HG03196 (cell line): ENCODE results near the gene COX15.
"Not testable (repeated sequence)": the region's sequence is repeated elsewhere in the genome, so short reads cannot be mapped to it uniquely, and the experiment has no call there.

Experiments
- ATAC-seq: cut with Tn5 transposase; IDR thresholded peaks from one replicate; pipeline ENCODE4 v1.9.1; 2021; ENCODE audit not compliant: unreplicated experiment

COX15 gene

GRCh38 chr10:99742254-99742653 is 10.3 kb upstream of the COX15 start:
- no peak for ATAC-seq

GRCh38 chr10:99740933-99741559 is 9.1 kb upstream of the COX15 start:
- ATAC-seq = no peak

GRCh38 chr10:99740260-99740659 is 8.3 kb upstream of the COX15 start:
- ATAC-seq = no peak

- not testable (repeated sequence) for ATAC-seq
Measured at GRCh38 chr10:99734111-99734510, 2.2 kb upstream of the COX15 start.

- ATAC-seq = no peak
Measured at GRCh38 chr10:99733366-99733765, 1.4 kb upstream of the COX15 start.

GRCh38 chr10:99731306-99732032 is 458 bp downstream of the COX15 start:
- ATAC-seq = peak; percentile 33

GRCh38 chr10:99730026-99730425 is 1.9 kb downstream of the COX15 start:
- ATAC-seq = no peak

GRCh38 chr10:99720387-99720786 is 11.5 kb downstream of the COX15 start:
- ATAC-seq = no peak

GRCh38 chr10:99714446-99714845 is 17.5 kb downstream of the COX15 start:
- ATAC-seq = no peak

- ATAC-seq = no peak
Measured at GRCh38 chr10:99711129-99711719, 20.7 kb downstream of the COX15 start.

- peak; percentile 72 for ATAC-seq
Measured at GRCh38 chr10:99709480-99710229, 22.3 kb downstream of the COX15 start.

- no peak for ATAC-seq
Measured at GRCh38 chr10:99708428-99709012, 23.4 kb downstream of the COX15 start.

GRCh38 chr10:99700649-99701048 is 31.3 kb downstream of the COX15 start:
- ATAC-seq = no peak

GRCh38 chr10:99698504-99699080 is 33.3 kb downstream of the COX15 start:
- ATAC-seq = no peak

GRCh38 chr10:99695761-99696160 is 36.2 kb downstream of the COX15 start:
- no peak for ATAC-seq

- no peak for ATAC-seq
Measured at GRCh38 chr10:99693933-99694583, 37.9 kb downstream of the COX15 start.

GRCh38 chr10:99689461-99689860 is 42.5 kb downstream of the COX15 start:
- ATAC-seq = no peak

- ATAC-seq = peak; percentile 95
Measured at GRCh38 chr10:99685597-99685967, 46.3 kb downstream of the COX15 start.

- ATAC-seq = no peak
Measured at GRCh38 chr10:99682752-99683151, 49.2 kb downstream of the COX15 start.
